NCI-H82 treated with DMSO at 0.1 percent for 48 hours (cell line): ENCODE measurements around the gene PLPP6.

ENCODE experiments used
- DNase-seq: peaks from one replicate; lab custom pipeline; 2025; ENCODE audit not compliant: unreplicated experiment; lab: John Stamatoyannopoulos, UW

The PLPP6 gene

DNA sequence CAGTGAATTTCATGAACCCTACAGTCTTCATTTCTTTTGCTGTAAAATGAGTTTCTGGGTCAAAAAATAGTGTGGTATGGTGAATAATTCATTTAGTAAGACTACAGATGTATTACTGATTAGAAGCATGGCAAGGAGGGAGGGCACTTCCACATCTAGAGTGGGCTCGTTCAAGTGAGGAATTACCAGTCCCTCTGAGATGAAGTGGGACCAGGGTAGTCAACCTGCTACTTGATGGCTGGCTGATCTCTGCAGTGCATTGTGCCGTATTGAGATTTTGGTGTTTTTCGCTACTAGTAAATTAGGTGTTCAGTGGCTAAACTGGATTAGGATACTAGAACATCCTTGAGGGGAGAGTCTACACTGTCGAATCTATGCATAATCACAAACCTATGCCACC lies 28.1 kb downstream of the PLPP6 start:
- no peak for DNase-seq

DNA sequence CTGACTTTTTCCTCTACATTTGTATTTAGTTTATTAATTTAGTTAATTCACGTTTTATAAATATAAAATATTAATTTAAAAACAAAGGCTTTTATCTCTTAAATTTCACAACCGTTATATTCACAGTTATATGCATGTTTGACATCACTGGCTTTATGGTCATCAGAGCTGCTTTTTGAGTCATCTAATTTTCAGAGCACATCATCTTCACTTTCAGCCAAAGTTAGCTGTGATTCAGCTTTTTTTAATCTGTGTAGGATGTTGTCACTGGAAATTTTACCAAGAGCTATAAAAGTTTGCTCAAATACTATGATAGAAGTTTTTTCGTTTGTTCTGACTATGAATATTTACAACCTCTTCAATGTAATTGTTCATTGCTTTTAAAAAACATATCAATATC lies 29.7 kb downstream of the PLPP6 start:
- DNase-seq = no peak

GRCh38 chr9:4700091-4700490 lies 38.0 kb downstream of the PLPP6 start:
- DNase-seq = no peak

DNA sequence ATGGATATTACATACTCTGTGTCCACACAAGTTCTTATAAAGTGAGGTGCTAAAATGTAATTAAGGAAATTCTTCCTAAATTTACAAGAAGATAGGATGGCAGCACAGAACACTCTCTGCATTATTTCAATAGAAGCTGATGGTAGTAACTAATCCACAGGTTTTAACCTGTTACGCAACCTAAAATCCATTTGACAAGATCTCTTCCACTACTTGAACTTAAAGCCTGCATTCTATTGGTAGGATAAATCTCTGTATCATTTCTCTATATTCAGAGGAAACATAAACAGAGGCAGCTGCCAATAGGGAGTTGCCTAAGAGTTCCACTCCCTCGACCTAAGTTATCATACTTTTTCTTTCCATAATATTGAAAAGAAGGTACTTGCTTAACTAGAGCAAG lies 38.8 kb downstream of the PLPP6 start:
- no peak for DNase-seq

- DNase-seq = no peak
Measured at GRCh38 chr9:4701526-4701925, 39.4 kb downstream of the PLPP6 start.

DNA sequence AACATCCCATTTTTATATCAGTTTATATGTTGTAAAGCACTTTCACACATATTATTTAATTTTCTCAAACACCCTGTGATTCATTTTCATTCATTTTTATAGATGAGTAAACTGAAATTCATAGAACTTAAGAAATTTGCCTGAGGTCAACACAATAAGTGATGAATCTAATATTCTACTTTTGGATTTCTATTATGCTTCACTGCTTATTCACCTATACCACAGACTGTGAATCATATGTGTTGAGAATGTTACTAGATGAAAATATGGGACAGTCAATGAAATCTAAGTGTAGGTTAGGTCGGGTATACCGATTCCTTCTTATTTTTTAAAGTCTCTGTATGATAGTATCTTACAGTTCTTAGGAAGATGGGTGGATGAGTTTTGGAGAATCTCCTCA lies 42.0 kb downstream of the PLPP6 start:
- DNase-seq = no peak

- DNase-seq = no peak
Measured at GRCh38 chr9:4706021-4706420, 43.9 kb downstream of the PLPP6 start.

- no peak for DNase-seq
Measured at GRCh38 chr9:4706971-4707622, 45.0 kb downstream of the PLPP6 start.

DNA sequence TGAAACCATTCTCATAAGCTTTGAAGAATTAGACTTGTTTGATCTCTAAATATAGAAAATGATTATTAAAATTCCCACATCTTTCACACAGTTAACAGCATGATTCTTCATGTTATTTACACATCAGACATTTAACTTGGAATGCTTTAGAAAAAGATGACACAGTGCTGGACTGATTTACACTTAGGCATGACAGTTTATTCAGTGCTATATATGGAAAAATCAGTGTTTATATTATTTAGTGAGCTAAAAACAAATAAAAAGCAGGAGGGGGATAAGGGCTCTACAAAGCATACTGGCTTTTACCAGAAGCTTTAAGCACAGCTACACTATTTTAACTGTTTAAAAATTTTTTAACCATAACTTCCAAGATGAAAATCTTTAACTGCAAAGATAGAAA lies 47.3 kb downstream of the PLPP6 start:
- no peak for DNase-seq

GRCh38 chr9:4713849-4714248 lies 51.8 kb downstream of the PLPP6 start:
- no peak for DNase-seq

GRCh38 chr9:4714266-4715016 lies 52.3 kb downstream of the PLPP6 start:
- peak; percentile 28 for DNase-seq
